HuH-7 (cell line): Measurements from ENCODE around the gene ZNF787.
A peak's percentile ranks its signal among the peaks of the same experiment; 100 is the strongest.
"Not testable (repeated sequence)": the region's sequence is repeated elsewhere in the genome, so short reads cannot be mapped to it uniquely, and the experiment has no call there.

Source experiments
- DNase-seq: peaks from one replicate; pipeline ENCODE4 v3.0.0; 2011; ENCODE audit warnings: low spot score

ZNF787 gene

DNA sequence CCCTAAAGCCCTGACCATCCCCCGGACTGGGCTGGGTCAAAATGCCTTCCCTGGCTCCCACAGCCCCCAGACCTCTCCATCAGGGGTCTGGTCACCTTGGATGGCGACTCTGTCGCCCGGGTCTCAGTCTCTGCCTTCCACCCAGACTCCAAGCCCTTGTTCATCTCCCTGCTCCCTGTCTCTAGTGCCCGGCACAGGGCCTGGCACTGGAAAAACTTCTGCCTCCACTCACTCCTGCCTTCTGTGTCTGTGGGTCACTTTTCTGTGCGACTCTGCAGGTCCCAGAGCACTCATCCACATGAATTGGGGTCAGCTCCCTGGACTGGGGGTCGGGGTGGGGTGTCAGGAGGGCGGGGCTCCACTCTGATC, 1.1 kb downstream of the ZNF787 start:
- DNase-seq = no peak

DNA sequence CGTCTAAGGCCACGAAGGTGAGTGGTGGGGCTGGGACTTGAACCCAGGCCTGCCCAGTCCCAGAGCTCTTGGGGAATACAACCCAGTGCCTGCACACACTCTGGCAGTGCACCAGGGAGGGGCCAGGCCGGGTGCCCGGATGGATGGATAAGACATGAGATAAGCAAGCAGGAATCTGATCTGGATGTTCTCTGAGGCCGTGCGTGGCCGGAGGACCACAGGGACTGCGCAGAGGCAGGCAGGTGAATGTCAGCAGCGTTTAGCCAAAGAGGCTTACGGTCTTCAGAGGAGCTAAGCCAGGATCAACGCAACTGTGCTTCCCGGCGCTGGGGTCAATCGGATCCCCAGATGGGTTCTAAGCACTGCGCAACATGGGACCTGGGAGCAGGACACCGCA, 1.5 kb downstream of the ZNF787 start:
- no peak for DNase-seq

DNA sequence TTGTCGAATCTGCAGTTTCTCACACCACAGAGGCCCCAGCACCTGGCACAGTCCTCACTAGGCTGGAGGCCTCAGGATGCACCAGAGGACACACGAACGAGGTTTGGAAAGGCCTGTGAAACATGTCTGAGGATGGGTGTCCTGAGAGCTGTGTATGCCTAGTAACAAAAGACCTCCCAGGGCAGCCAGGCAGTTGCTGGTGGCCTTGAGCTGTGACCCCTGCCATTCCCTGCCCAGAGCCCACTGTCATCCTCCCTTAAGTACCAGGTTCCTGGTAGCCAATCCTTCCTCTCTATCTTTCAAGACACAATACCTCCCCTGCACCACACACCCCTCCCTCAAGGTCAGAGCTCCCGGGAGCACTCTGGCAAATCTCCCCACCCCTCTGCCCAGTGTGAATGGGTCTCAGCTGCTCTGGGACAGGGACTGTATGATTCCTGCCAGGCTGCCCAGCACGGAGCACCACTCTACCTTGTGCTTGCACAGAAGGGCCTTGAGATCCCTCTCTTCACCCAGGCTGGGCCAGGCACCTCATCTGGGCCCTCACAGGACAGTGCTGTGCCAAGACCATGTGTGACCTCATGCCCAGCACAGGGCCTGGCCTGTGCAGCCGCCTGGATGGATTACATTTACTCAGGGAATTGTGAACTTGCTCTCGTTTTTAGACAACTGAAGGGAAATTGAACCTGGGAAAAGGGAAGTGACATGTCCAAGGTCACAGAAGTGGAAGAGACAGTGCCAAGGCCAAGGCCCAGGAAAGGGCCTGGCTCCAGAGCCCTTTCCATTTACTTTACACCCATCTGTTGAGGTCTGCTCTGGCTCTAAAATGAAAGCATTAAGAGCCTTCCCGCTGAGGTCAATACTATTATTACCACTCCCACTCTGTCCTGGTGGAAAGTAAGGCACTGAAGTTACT, 2.2 kb downstream of the ZNF787 start:
- DNase-seq = no peak

DNA sequence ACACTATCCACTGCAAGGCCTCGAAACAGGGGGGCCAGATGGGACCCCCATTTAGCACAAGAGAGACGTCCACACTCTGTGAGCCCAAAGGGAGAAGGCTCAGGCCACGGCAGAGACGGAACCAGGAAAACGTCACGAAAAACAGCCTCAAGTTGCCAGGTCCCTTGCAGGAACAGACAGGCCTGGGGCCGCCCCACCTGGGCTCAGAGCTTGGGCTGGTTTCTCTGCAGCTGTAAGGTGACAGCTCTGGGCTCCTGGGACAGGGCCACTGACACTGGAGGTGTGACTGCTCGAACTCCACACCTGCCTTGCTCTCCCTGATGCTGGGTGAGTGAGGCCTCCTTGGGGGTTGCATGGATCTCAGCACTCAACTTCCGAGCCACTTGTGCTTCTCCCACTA, 3.2 kb downstream of the ZNF787 start:
- no peak for DNase-seq

DNA sequence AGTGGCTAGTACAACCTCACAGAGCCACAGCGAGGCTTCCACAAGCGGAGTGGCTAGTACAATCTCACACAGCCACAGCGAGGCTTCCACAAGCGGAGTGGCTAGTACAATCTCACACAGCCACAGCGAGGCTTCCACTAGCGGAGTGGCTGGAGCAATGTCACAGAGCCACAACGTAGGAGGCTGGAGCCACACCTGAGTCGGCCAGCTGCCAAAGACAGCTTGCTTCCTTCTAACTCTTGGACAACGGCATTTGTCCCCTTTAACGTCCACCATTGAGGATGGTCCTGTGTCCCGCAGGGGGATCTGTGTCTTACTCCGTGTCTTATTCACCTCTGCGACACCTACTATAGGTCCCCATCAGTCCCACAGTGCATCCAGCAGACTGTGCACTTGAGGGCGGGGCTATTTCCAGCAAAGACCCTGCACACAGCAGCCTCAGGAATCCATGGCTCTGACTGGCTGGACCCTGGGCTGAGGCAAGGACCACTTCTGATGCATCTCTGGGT, 3.7 kb downstream of the ZNF787 start:
- no peak for DNase-seq

DNA sequence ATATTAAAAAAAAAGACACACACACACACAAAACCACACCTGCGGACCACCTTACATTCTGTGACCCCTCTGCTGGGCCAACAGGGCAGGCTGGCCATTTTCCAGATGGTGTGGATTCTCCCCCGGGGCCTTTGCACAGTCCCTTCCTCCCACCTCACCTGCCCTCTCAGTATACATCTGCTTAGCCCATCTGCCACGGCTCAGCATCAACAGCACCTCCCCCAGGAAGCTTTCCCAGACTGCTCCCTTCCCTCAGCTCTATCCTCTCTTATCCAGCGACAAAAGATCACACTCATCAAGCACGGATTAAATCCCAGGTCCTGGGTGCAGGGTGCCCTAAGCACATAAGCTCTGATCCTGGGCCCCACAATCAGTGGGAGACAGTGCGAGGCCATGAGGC, 4.5 kb downstream of the ZNF787 start:
- DNase-seq = no peak

DNA sequence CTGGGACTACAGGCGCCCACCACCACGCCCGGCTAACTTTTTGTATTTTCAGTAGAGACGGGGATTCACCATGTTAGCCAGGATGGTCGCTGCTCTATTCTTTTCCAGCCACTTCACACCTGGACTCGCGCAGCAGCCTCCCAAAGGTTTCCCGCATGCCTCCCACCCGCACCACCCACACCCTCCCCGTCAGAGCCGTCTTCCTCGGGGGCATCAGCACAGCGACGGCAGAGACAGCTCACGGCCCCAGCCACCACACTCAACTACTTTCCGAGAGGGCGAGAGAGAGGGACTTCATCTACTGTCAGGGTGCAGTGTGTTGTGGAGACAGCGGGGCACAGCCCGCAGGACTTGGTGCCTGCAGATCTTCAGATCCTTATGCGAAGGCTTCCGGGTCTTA, 5.6 kb downstream of the ZNF787 start:
- DNase-seq = no peak

DNA sequence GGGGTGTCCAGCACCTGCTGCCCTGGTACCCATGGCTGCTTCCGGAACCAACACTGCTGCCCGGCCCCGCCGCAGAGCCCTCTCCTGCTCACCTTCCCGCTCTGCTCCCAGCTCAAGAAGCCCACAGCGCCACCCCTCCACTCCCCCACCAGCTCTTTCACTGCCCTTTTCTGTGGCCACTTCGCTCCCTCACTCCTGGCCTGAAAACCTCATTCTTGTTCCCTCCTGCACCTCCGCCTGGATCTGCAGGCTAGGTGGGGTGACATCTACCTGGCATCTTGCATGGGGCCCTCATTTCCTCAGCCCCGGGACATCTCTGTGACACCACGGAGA, 6.4 kb downstream of the ZNF787 start:
- no peak for DNase-seq

- no peak for DNase-seq
Measured at GRCh38 chr19:56114051-56114777, 6.9 kb downstream of the ZNF787 start.

GRCh38 chr19:56113074-56113632, 7.9 kb downstream of the ZNF787 start:
- no peak for DNase-seq

DNA sequence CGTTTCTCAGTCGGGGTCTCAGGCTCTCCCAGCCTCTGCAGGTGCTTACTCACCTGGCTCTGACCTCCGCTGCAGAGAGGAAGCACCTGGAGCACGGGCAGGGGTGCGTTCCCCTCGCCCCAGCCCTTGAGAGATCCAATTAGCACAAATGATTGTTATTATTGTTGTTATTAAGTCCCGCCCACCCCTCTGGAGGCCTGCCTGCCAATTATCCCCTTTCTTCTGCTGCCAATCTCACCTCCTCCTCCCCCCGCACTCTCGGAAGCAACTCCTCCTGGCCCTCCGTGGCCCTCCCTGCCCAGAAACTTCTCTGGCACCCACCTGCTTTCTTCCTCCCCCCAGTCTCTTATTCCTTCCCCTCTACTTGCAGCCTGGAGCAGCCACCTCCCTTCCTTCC, 8.8 kb downstream of the ZNF787 start:
- no peak for DNase-seq

GRCh38 chr19:56111601-56112312, 9.3 kb downstream of the ZNF787 start:
- DNase-seq = no peak

DNA sequence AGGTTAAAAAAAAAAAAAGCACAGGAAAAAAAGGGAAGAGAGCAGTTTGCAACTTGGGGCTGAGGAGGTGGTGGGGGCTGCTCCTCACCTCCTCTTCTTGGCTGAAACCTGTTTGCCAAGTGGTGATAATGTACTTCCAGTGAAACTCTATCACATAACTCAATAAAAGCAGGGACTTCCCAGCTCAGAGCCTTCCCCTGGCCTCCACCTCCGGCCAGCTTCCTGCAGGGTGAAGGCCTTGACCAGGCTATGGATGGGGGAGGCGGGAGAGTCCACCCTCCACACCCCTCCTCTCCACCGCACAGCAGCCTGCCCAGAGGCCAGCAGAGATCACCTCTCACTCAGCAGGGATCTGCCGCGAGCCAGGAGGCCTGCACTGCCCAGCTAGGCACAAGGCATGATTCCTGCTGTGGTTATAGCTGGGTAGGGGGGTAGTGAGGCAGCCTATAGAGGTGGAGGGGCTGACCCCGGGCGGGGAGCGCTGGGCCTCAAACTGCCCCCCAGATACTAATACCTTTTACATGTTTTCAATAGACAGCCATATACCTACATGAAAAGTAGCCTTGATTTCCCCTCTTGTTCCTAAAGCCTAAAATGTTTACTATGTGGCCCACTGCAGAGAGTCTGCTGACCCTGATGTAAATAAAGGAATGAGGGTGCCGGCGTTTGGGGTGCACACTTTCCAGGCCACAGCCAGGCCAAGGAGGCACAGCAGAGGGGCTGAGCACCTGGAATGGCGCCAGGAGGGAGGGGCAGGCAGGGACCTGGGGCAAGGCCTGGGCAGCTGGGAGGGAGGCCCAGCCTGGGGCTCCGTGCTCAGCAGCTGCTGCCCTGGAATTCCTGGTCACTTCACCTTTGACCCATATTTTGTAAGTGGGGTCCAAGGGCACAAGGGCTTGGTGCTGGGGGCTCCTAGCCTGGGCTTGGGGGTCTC, 10.3 kb downstream of the ZNF787 start:
- DNase-seq = peak; percentile 94

GRCh38 chr19:56109226-56109625, 11.9 kb downstream of the ZNF787 start:
- DNase-seq = no peak

DNA sequence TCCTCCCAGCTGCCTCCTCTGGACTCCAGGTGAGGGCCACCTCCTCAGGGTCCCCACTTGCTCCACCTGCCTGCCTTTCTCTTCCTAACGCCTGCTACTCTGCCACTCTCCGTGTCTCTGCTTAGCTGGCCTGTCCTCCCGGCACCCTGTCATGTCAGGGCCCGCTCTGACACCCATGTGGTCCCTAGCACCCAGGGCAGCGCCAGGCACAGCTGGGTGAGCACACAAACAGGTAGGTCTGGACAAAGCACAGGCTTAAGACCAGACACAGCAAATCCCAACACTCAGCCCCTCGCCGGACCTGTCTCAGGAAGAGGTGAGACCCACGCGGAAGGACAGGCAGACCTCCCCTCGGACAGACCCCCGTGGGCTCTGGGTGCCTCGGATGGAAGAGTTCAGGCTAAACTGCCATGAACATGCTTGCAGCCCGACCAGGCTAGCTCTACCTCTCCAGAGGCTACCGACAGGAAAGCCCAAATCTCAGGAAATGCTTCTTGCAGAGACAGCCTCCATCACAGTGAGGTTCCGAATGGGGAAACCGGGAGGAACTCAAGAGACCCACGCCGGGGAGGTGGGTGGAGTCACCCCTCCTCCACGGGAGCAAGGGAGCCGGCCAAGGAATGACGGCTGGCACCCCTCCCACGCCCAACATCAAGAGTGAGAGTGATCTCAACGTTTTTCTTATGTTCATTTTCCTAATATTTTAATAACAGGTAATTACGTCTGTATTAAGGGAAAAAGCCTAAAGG, 12.5 kb downstream of the ZNF787 start:
- no peak for DNase-seq

DNA sequence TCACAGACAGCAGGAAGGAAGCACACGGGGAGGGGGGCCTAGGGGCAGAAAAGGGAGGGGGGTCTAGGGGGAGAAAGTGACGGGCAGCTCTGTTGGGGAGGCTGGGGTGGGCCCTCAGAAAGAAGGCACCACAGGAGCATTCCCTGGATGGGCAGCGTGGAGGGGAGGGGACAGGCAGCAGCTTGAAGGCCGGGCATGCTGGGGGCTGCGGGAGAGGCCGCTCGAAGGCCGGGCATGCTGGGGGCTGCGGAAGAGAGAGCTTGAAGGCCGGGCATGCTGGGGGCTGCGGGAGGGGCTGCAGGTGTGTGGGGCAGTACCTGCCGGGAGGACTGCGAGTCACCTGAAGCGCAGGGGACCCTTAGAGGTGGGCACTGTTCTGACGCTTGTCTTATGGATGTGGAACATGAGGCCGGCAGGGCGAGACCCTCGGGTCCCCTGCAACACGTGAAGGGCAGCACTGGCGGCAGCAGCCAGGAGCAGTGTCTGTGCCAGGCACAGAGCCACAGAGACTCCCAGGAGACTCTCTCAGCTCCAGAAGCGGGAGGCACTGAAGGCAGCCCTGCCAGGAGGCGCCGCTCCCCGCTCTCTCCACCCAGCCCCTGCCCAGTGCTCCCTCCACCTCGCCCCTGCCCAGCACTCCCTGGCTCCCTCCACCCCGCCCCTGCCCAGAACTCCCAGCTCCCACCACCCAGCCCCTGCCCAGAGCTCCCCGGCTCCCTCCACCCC, 13.3 kb downstream of the ZNF787 start:
- no peak for DNase-seq

- DNase-seq = no peak
Measured at GRCh38 chr19:56106993-56107392, 14.1 kb downstream of the ZNF787 start.

GRCh38 chr19:56106397-56106849, 14.7 kb downstream of the ZNF787 start:
- DNase-seq = no peak

DNA sequence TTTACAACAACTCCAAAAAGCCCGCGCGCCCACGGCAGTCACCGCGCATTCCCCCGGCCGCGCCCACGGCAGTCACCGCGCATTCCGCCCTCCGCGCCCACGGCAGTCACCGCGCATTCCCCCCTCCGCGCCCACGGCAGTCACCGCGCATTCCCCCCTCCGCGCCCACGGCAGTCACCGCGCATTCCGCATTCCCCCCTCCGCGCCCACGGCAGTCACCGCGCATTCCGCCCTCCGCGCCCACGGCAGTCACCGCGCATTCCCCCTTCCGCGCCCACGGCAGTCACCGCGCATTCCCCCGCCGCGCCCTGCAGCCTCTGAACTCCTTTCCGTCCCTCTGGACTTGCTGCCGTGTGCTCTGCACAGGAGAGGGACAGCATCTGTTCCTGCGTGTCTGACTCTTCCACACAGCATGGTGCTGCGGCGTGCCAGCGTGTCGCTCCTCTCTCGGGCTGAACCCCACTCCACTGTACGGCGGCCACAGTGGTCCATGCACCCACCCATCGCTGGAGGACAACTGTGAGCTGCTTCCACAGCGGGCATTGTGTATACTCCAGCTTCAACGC, 15.2 kb downstream of the ZNF787 start:
- DNase-seq = not testable (repeated sequence)
